Natural killer cell (primary cell): Measurements from ENCODE around the gene MOB3C. TPM values are rescaled to one million over a fixed set of nuclear protein-coding genes. Genes with fewer than 3 reads are reported as not detected.

Experiments
- ATAC-seq, 3 donors: fragments of 150-1000 bp in 2 of 3; fragments of 200-7000 bp in 1 of 3; cut with Tn5 transposase; 1 replicate in 1 of 3; 2 replicates in 2 of 3; pipeline ENCODE4 v1.10.0; 2021; ENCODE audit warnings: mild to moderate bottlenecking in 2 of 3, moderate library complexity in 2 of 3
- DNase-seq, 2 donors: peaks; one replicate each; pipeline versions ENCODE4 v3.0.0 to v3.0.0-alpha.2; 2013 to 2021; ENCODE audit warnings: mixed read lengths in 1 of 2
- H3K27ac ChIP-seq: one replicate; pipeline ENCODE4 v1.5.1; 2013; ENCODE audit warnings: mild to moderate bottlenecking, low read length
- H3K27me3 ChIP-seq: one replicate; pipeline ENCODE4 v1.6.1; 2013; ENCODE audit warnings: low read length; ENCODE audit not compliant: control insufficient read depth, insufficient read depth
- H3K36me3 ChIP-seq: one replicate; pipeline ENCODE4 v1.6.1; 2013; ENCODE audit warnings: low read length; ENCODE audit not compliant: control insufficient read depth, insufficient read depth
- H3K4me1 ChIP-seq: one replicate; pipeline ENCODE4 v1.6.1; 2013; ENCODE audit warnings: low read length; ENCODE audit not compliant: control insufficient read depth, insufficient read depth
- H3K4me3 ChIP-seq: one replicate; pipeline ENCODE4 v1.5.1; 2013; ENCODE audit warnings: low read length
- H3K9me3 ChIP-seq: one replicate; pipeline ENCODE4 v1.6.1; 2013; ENCODE audit warnings: low read length; ENCODE audit not compliant: control insufficient read depth, insufficient read depth
- H3K27ac Mint-ChIP-seq, 2 donors: one replicate each; pipeline ENCODE4 v1.8.0; 2022; ENCODE audit warnings: mild to moderate bottlenecking in 2 of 2, mixed read lengths in 2 of 2, moderate library complexity in 1 of 2
- H3K27me3 Mint-ChIP-seq, 2 donors: one replicate each; pipeline ENCODE4 v1.8.0; 2022; ENCODE audit warnings: low read depth in 2 of 2, mixed read lengths in 2 of 2
- H3K36me3 Mint-ChIP-seq: one replicate; pipeline ENCODE4 v1.8.0; 2022; ENCODE audit warnings: mixed read lengths
- H3K4me1 Mint-ChIP-seq, 2 donors: one replicate each; pipeline ENCODE4 v1.8.0; 2022; ENCODE audit warnings: mixed read lengths in 2 of 2
- H3K4me3 Mint-ChIP-seq: one replicate; pipeline ENCODE4 v1.8.0; 2022; ENCODE audit warnings: mild to moderate bottlenecking, moderate library complexity, mixed read lengths
- H3K9me3 Mint-ChIP-seq, 2 donors: one replicate each; pipeline ENCODE4 v1.8.0; 2022; ENCODE audit warnings: mixed read lengths in 2 of 2
- WGBS: methylation state at CpG from one replicate; pipeline ENCODE4 v1.1.7; 2013; ENCODE audit warnings: missing lambda C conversion rate; ENCODE audit not compliant: insufficient coverage; 5-methylcytosine and 5-hydroxymethylcytosine counted together
- intact Hi-C: fragments of 100-400 bp; cut with micrococcal nuclease; formaldehyde crosslinking; loops from one replicate; pipeline ENCODE4 v1.14.2; 2022
- total RNA-seq, 4 donors: library from RNA; stranded (reverse); fragments of 120-200 nt in 1 of 4; gene quantifications; one replicate each; pipeline versions ENCODE4 v1.2.3 to v1.2.4, GENCODE V29; 2013 to 2022
- TF ChIP-seq, protein P1 (sequence below): fragments of 200-600 bp; IDR thresholded peaks from one replicate; pipeline ENCODE4 v1.8.0; 2022; ENCODE audit warnings: antibody characterized with exemption

The MOB3C gene
- total RNA-seq, 3 donors from 2014 or later (not counting 1 experiment from before 2014, with no cell fraction given) = 16.7 to 25.1 (median 19.2) TPM

DNA sequence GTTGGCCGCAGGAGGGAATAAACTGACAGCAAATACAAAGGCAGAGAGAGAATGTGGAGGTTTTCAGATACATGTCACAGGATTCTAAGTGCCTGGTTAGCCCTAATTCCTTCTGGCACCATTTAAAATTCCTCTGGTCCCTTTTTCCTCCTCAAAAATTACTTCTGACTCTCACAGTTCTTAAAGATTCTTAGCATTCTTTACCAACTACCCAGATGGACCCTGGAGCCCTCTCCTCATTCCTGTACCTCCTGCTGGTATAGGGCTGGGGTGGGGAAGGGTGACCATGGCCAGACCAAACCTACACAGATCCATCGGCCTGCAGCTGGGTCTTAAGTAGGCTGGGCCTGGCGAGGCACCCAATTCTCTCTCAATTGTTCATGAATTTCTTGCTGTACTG, 19.8 kb downstream of the MOB3C start:
- Mint-ChIP-seq H3K36me3 (peaks cover 19% of the 10 kb centered on the region), H3K4me1 (peaks cover 49 to 71% of the 10 kb centered on the region in 2 donors), H3K4me3 (no peak overlapping the region), H3K27me3 (no peaks in the 10 kb centered on the region), H3K9me3 (no peaks in the 10 kb centered on the region), H3K27ac (peak overlapping the region in 1 of 2 donors; percentile 2)
- no peak overlapping the region for H3K27ac ChIP-seq
- H3K4me3 ChIP-seq = no peak overlapping the region
- H3K4me1 ChIP-seq = peaks cover 12% of the 10 kb centered on the region
- intact Hi-C loops = no loop called here
- peaks cover 14% of the 10 kb centered on the region for H3K36me3 ChIP-seq
- H3K9me3 ChIP-seq = no peaks in the 10 kb centered on the region
- WGBS = 100% methylated on average over 3 of the region's 3 CpGs
- ATAC-seq (no peak), DNase-seq (no peak)
- TF ChIP-seq, protein P1, sequence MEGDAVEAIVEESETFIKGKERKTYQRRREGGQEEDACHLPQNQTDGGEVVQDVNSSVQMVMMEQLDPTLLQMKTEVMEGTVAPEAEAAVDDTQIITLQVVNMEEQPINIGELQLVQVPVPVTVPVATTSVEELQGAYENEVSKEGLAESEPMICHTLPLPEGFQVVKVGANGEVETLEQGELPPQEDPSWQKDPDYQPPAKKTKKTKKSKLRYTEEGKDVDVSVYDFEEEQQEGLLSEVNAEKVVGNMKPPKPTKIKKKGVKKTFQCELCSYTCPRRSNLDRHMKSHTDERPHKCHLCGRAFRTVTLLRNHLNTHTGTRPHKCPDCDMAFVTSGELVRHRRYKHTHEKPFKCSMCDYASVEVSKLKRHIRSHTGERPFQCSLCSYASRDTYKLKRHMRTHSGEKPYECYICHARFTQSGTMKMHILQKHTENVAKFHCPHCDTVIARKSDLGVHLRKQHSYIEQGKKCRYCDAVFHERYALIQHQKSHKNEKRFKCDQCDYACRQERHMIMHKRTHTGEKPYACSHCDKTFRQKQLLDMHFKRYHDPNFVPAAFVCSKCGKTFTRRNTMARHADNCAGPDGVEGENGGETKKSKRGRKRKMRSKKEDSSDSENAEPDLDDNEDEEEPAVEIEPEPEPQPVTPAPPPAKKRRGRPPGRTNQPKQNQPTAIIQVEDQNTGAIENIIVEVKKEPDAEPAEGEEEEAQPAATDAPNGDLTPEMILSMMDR = no peak
- H3K27me3 ChIP-seq = no peaks in the 10 kb centered on the region

DNA sequence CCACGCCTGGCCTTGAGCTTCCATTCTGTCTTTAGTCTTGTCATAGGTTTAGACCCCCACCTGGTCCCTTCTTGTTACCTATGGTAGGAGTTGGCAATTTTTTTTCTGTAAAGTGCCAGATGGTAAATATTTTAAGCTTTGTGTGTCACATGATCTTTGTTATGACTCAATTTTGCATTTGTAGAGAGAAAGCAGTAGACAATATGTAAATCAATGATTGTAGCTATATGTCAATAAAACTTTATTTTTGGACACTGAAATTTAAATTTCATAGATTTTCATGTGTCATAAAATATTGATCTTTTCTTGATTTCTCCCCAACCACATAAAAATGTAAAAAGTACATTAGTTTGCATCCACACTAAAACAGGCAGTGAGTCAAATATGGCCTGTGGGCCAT, 20.6 kb downstream of the MOB3C start:
- peak overlapping the region in 1 of 2 donors; percentile 30 for H3K27ac Mint-ChIP-seq

DNA sequence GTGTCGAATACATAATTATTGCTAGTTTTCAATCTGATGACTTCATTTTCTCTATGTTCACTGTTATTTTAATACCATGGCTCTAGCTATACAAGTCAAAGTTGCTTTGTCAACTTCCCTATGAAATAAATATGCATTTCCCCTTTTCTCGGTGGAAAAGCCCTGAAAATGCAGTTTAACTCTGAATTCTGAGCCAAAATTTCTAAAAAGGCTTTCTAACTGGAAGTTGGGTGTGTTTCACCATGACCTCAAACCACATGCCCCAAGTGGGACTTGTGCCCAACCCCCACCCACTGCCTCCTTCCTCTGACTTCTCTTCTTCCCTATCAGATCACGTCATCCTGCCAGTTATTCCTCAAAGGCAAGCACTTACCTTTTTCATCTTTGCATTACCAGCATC, 21.5 kb downstream of the MOB3C start:
- H3K4me3 ChIP-seq = no peak overlapping the region
- Mint-ChIP-seq H3K36me3 (peaks cover 19% of the 10 kb centered on the region), H3K9me3 (no peaks in the 10 kb centered on the region), H3K27ac (peak overlapping the region in 1 of 2 donors; percentile 13), H3K4me1 (peaks cover 40 to 60% of the 10 kb centered on the region in 2 donors), H3K4me3 (no peak overlapping the region), H3K27me3 (no peaks in the 10 kb centered on the region)
- WGBS = 23% methylated on average over 3 of the region's 3 CpGs
- no peaks in the 10 kb centered on the region for H3K9me3 ChIP-seq
- TF ChIP-seq, protein P1 = no peak
- peaks cover 28% of the 10 kb centered on the region for H3K36me3 ChIP-seq
- intact Hi-C loops = no loop called here
- ATAC-seq = no peak
- no peak overlapping the region for H3K27ac ChIP-seq
- no peaks in the 10 kb centered on the region for H3K27me3 ChIP-seq
- DNase-seq = no peak
- H3K4me1 ChIP-seq = peaks cover 12% of the 10 kb centered on the region

More for the DNA sequence above, 20.6 kb downstream of the MOB3C start:
- 100% methylated on average over 1 of the region's 1 CpG for WGBS
- Mint-ChIP-seq H3K4me3 (no peak overlapping the region), H3K27me3 (no peaks in the 10 kb centered on the region), H3K4me1 (peaks cover 41 to 64% of the 10 kb centered on the region in 2 donors), H3K9me3 (no peaks in the 10 kb centered on the region), H3K36me3 (peaks cover 19% of the 10 kb centered on the region)
- peaks cover 21% of the 10 kb centered on the region for H3K36me3 ChIP-seq
- H3K27me3 ChIP-seq = no peaks in the 10 kb centered on the region
- no peaks in the 10 kb centered on the region for H3K9me3 ChIP-seq
- intact Hi-C loops = no loop called here
- H3K27ac ChIP-seq = no peak overlapping the region
- peaks cover 12% of the 10 kb centered on the region for H3K4me1 ChIP-seq
- TF ChIP-seq, protein P1 = no peak
- ATAC-seq (no peak), DNase-seq (no peak)
- no peak overlapping the region for H3K4me3 ChIP-seq

DNA sequence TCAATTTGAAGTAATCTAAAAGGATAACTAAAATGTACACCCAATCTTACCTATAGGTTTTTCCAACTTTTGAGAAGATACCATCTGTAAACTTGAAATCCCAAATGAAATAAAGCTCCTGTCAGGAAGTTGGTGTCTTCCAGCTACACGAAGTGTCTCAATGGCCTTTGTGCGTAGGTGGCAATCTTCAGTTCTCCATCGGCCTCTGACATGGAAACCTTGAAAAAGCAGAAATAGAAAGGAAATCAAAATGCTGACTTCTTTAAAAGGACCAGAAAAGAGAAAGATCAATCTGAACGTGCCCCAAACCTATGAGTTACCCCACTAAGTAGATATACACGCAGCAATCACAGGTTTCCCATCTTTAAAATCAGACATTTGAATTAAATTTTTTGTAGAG, 22.5 kb downstream of the MOB3C start:
- WGBS = 92% methylated on average over 3 of the region's 5 CpGs
- H3K4me1 ChIP-seq = peaks cover 12% of the 10 kb centered on the region
- no peak overlapping the region for H3K27ac Mint-ChIP-seq
- H3K4me1 Mint-ChIP-seq = peaks cover 31 to 55% of the 10 kb centered on the region in 2 donors
- H3K4me3 ChIP-seq = no peak overlapping the region
- intact Hi-C loops = no loop called here
- no peaks in the 10 kb centered on the region for H3K27me3 ChIP-seq
- peaks cover 31% of the 10 kb centered on the region for H3K36me3 ChIP-seq
- no peak for DNase-seq
- H3K4me3 Mint-ChIP-seq = no peak overlapping the region
- H3K27ac ChIP-seq = no peak overlapping the region
- H3K27me3 Mint-ChIP-seq = no peaks in the 10 kb centered on the region
- TF ChIP-seq, protein P1 = no peak
- H3K9me3 ChIP-seq = no peaks in the 10 kb centered on the region
- ATAC-seq = no peak
- peaks cover 19% of the 10 kb centered on the region for H3K36me3 Mint-ChIP-seq
- H3K9me3 Mint-ChIP-seq = no peaks in the 10 kb centered on the region
